HepG2 (cell line): ENCODE measurements around the gene TAF1C. TPM values are rescaled to one million over a fixed set of nuclear protein-coding genes. Genes with fewer than 3 reads are reported as not detected.

Experiments
- GZF1 ChIP-seq: sonication (generic); formaldehyde crosslinking; IDR thresholded peaks from 2 replicates; pipeline ENCODE4 v1.5.1; 2020; ENCODE audit warnings: mild to moderate bottlenecking, missing genetic modification reagents
- HOXA3 ChIP-seq: sonication (generic); formaldehyde crosslinking; IDR thresholded peaks from 2 replicates; pipeline ENCODE4 v1.5.0; 2020; ENCODE audit warnings: missing genetic modification reagents
- KAT2B ChIP-seq: fragments of 150-350 bp; IDR thresholded peaks from 2 replicates; pipeline ENCODE4 v1.6.1; 2014; ENCODE audit warnings: low read depth, low read length, borderline replicate concordance
- MAF1 ChIP-seq: sonication (generic); formaldehyde crosslinking; IDR thresholded peaks from 2 replicates; pipeline ENCODE4 v1.5.0; 2020; ENCODE audit warnings: missing genetic modification reagents, borderline replicate concordance
- MBD4 ChIP-seq: IDR thresholded peaks from 2 replicates; pipeline ENCODE4 v1.6.1; 2012; ENCODE audit warnings: low read length, inconsistent platforms, borderline replicate concordance
- MTA3 ChIP-seq: sonication (generic); formaldehyde crosslinking; IDR thresholded peaks from 2 replicates; pipeline ENCODE4 v1.4.0; 2020; ENCODE audit warnings: missing genetic modification reagents
- NFKBIZ ChIP-seq: IDR thresholded peaks from 2 replicates; pipeline ENCODE4 v1.6.1; 2018; ENCODE audit warnings: missing genetic modification reagents, missing compliant biosample characterization
- NPAS2 ChIP-seq: sonication (generic); formaldehyde crosslinking; IDR thresholded peaks from 2 replicates; pipeline ENCODE4 v1.8.0; 2022; ENCODE audit warnings: mild to moderate bottlenecking, missing genetic modification reagents, borderline replicate concordance
- RERE ChIP-seq: IDR thresholded peaks from 2 replicates; pipeline ENCODE4 v1.6.1; 2016; ENCODE audit warnings: low read depth, missing genetic modification reagents, missing compliant biosample characterization
- SKI ChIP-seq: fragments of 450-650 bp; IDR thresholded peaks from one replicate; pipeline ENCODE4 v1.6.1; 2018; ENCODE audit warnings: mild to moderate bottlenecking; ENCODE audit not compliant: partially characterized antibody
- TCF7L2 ChIP-seq: IDR thresholded peaks from 2 replicates; pipeline ENCODE4 v1.6.1; 2011; ENCODE audit warnings: mild to moderate bottlenecking, low read depth, low read length, moderate library complexity
- TIGD3 ChIP-seq: sonication (generic); formaldehyde crosslinking; IDR thresholded peaks from 2 replicates; pipeline ENCODE4 v1.5.1; 2020; ENCODE audit warnings: mild to moderate bottlenecking, missing genetic modification reagents, borderline replicate concordance
- TP53 ChIP-seq: sonication (generic); formaldehyde crosslinking; conservative IDR thresholded peaks from 2 replicates; pipeline ENCODE4 v1.4.0; 2020; ENCODE audit warnings: missing genetic modification reagents
- ZNF713 ChIP-seq: sonication (generic); formaldehyde crosslinking; IDR thresholded peaks from 2 replicates; pipeline ENCODE4 v1.4.0; 2020; ENCODE audit warnings: mild to moderate bottlenecking, missing genetic modification reagents
- ZNF770 ChIP-seq: sonication (generic); formaldehyde crosslinking; IDR thresholded peaks from 2 replicates; pipeline ENCODE4 v1.5.0; 2020; ENCODE audit warnings: mild to moderate bottlenecking, missing genetic modification reagents
- polyA plus RNA-seq, 8 experiments: library from polyadenylated mRNA; depleted of rRNA in 3 of 8; stranded (reverse) in 7 of 8; unstranded in 1 of 8; fragments of >200 nt; fragmentation: Illumina TruSeq in 4 of 8; extraction: Trizol in 4 of 8; gene quantifications; 2 replicates each; pipeline versions ENCODE4 v1.2.1 to v1.2.3, GENCODE V29; 2011 to 2016; ENCODE audit warnings: low read depth in 4 of 8, missing spikeins in 1 of 8, mixed read lengths in 1 of 8; ENCODE audit not compliant: insufficient read depth in 1 of 8
- total RNA-seq, 5 experiments: library from RNA; depleted of rRNA; stranded (reverse); fragments of >200 nt; fragmentation: Illumina TruSeq; extraction: Trizol; gene quantifications; 2 replicates each; pipeline ENCODE4 v1.2.3, GENCODE V29; 2016; ENCODE audit warnings: low read depth in 1 of 5
- TF ChIP-seq, protein P1 (sequence below): sonication (generic); formaldehyde crosslinking; IDR thresholded peaks from 2 replicates; pipeline ENCODE4 v1.5.0; 2020; ENCODE audit warnings: mild to moderate bottlenecking, missing genetic modification reagents

The TAF1C gene
- total and polyA plus RNA-seq, 2 of the 13 experiments (the other 11 are each of a cell fraction or from before 2014, with no cell fraction given): 15.6 to 20.8 TPM

GRCh38 chr16:84141143-84141670, 45.6 kb downstream of the TAF1C start (continued):
- TF ChIP-seq ZNF770 (CRISPR knock-in tag) (no peak), KAT2B (no peak), TP53 (CRISPR knock-in tag) (no peak), MTA3 (CRISPR knock-in tag) (no peak), GZF1 (CRISPR knock-in tag) (no peak), MBD4 (no peak), NPAS2 (CRISPR knock-in tag) (no peak), SKI (no peak), TIGD3 (CRISPR knock-in tag) (no peak), ZNF713 (CRISPR knock-in tag) (no peak), NFKBIZ (CRISPR knock-in tag) (no peak), HOXA3 (CRISPR knock-in tag) (no peak), RERE (CRISPR knock-in tag) (no peak), MAF1 (CRISPR knock-in tag) (no peak), TCF7L2 (no peak)
- TF ChIP-seq, protein P1, sequence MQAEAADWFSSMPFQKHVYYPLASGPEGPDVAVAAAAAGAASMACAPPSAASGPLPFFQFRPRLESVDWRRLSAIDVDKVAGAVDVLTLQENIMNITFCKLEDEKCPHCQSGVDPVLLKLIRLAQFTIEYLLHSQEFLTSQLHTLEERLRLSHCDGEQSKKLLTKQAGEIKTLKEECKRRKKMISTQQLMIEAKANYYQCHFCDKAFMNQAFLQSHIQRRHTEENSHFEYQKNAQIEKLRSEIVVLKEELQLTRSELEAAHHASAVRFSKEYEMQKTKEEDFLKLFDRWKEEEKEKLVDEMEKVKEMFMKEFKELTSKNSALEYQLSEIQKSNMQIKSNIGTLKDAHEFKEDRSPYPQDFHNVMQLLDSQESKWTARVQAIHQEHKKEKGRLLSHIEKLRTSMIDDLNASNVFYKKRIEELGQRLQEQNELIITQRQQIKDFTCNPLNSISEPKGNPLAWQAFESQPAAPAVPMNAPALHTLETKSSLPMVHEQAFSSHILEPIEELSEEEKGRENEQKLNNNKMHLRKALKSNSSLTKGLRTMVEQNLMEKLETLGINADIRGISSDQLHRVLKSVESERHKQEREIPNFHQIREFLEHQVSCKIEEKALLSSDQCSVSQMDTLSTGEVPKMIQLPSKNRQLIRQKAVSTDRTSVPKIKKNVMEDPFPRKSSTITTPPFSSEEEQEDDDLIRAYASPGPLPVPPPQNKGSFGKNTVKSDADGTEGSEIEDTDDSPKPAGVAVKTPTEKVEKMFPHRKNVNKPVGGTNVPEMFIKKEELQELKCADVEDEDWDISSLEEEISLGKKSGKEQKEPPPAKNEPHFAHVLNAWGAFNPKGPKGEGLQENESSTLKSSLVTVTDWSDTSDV: no peak
